OCI-M2 (cell line): ENCODE results near the gene MAS1L.
"Not testable (repeated sequence)": the region's sequence is repeated elsewhere in the genome, so short reads cannot be mapped to it uniquely, and the experiment has no call there.

ENCODE experiments used
- DNase-seq: peaks from one replicate; lab custom pipeline; 2025; ENCODE audit not compliant: unreplicated experiment; lab: John Stamatoyannopoulos, UW

MAS1L gene

GRCh38 chr6:29486577-29486976 is 1.2 kb downstream of the MAS1L start:
- DNase-seq: no peak

GRCh38 chr6:29483735-29484134 is 4.0 kb downstream of the MAS1L start:
- DNase-seq: no peak

GRCh38 chr6:29483186-29483585 is 4.6 kb downstream of the MAS1L start:
- DNase-seq: no peak

GRCh38 chr6:29479560-29479959 is 8.2 kb downstream of the MAS1L start:
- DNase-seq: no peak

GRCh38 chr6:29478740-29479139 is 9.0 kb downstream of the MAS1L start:
- DNase-seq: no peak

- no peak for DNase-seq
These were observed 9.8 kb downstream of the MAS1L start for GRCh38 chr6:29477923-29478450.

GRCh38 chr6:29474996-29475395 is 12.8 kb downstream of the MAS1L start:
- DNase-seq: no peak

GRCh38 chr6:29466241-29466640 is 21.5 kb downstream of the MAS1L start:
- no peak for DNase-seq

GRCh38 chr6:29465801-29466200 is 22.0 kb downstream of the MAS1L start:
- no peak for DNase-seq

GRCh38 chr6:29465279-29465678 is 22.5 kb downstream of the MAS1L start:
- DNase-seq: no peak

GRCh38 chr6:29462022-29462421 is 25.7 kb downstream of the MAS1L start:
- no peak for DNase-seq

- DNase-seq: no peak
These were observed 26.5 kb downstream of the MAS1L start for GRCh38 chr6:29461021-29461814.

- no peak for DNase-seq
These were observed 30.8 kb downstream of the MAS1L start, which contains the start of the genes OR11A1 and OR2H1 for GRCh38 chr6:29456971-29457370. OR11A1 (minus strand) TSS chr6:29457071; CDS start chr6:29427641, 29,430 bp downstream. OR2H1 (plus strand) TSS chr6:29457155; CDS start chr6:29461770, 4,615 bp downstream.

GRCh38 chr6:29451471-29452193 is 36.1 kb downstream of the MAS1L start:
- no peak for DNase-seq

- no peak for DNase-seq
These were observed 40.1 kb downstream of the MAS1L start for GRCh38 chr6:29447670-29448069.

- not testable (repeated sequence) for DNase-seq
These were observed 43.7 kb downstream of the MAS1L start for GRCh38 chr6:29444031-29444430.

GRCh38 chr6:29442719-29443118 is 45.0 kb downstream of the MAS1L start:
- no peak for DNase-seq

GRCh38 chr6:29439006-29439405 is 48.8 kb downstream of the MAS1L start, which contains the start of gene OR10C1:
OR10C1 (plus strand) TSS chr6:29439306; CDS start chr6:29440016, 710 bp downstream.
- no peak for DNase-seq

GRCh38 chr6:29436730-29437129 is 51.0 kb downstream of the MAS1L start:
- DNase-seq: not testable (repeated sequence)
